Astrocyte (in vitro differentiated cells and primary cell): ENCODE data around the gene VDR. TPM values are rescaled to one million over a fixed set of nuclear protein-coding genes. Genes with fewer than 3 reads are reported as not detected.

Source experiments
- DNase-seq: peaks from one replicate; pipeline ENCODE4 v3.0.0-alpha.2; 2010; ENCODE audit warnings: low read depth
- FAIRE-seq: peaks from 2 replicates; lab custom pipeline; 2011; peaks lifted over from hg19 to GRCh38; lab: Jason Lieb, UNC
- H2AFZ ChIP-seq: 2 replicates; pipeline ENCODE4 v1.6.0; 2012; ENCODE audit warnings: low read depth, low read length, inconsistent platforms
- H3K27ac ChIP-seq: 2 replicates; pipeline ENCODE4 v1.5.1; 2011; ENCODE audit warnings: low read depth, low read length, inconsistent platforms
- H3K27me3 ChIP-seq: 2 replicates; pipeline ENCODE4 v1.6.0; 2011; ENCODE audit warnings: low read length, inconsistent platforms; ENCODE audit not compliant: insufficient read depth
- H3K36me3 ChIP-seq: 2 replicates; pipeline ENCODE4 v1.5.1; 2011; ENCODE audit warnings: low read length, inconsistent platforms; ENCODE audit not compliant: insufficient read depth
- H3K4me1 ChIP-seq: 2 replicates; pipeline ENCODE4 v1.5.1; 2011; ENCODE audit warnings: low read length, inconsistent platforms; ENCODE audit not compliant: insufficient read depth
- H3K4me2 ChIP-seq: 2 replicates; pipeline ENCODE4 v1.6.0; 2012; ENCODE audit warnings: low read length, inconsistent platforms
- H3K4me3 ChIP-seq: 2 replicates; pipeline ENCODE4 v1.5.1; 2011; ENCODE audit warnings: low read depth, mild to moderate bottlenecking, low read length, inconsistent platforms; ENCODE audit not compliant: insufficient read depth
- H3K79me2 ChIP-seq: 2 replicates; pipeline ENCODE4 v1.6.0; 2012; ENCODE audit warnings: mild to moderate bottlenecking, low read length, inconsistent platforms; ENCODE audit not compliant: insufficient read depth
- H3K9ac ChIP-seq: 2 replicates; pipeline ENCODE4 v1.6.0; 2012; ENCODE audit warnings: mild to moderate bottlenecking, low read length, inconsistent platforms
- H3K9me3 ChIP-seq: 2 replicates; pipeline ENCODE4 v1.5.1; 2012; ENCODE audit warnings: low read depth, mild to moderate bottlenecking, low read length, inconsistent platforms; ENCODE audit not compliant: insufficient read depth
- H4K20me1 ChIP-seq: 2 replicates; pipeline ENCODE4 v1.6.0; 2012; ENCODE audit warnings: low read length, inconsistent platforms; ENCODE audit not compliant: insufficient read depth
- H3K27ac Mint-ChIP-seq: one replicate; pipeline ENCODE4 v1.8.0; 2021; ENCODE audit warnings: mild to moderate bottlenecking, mixed read lengths; ENCODE audit not compliant: unreplicated experiment
- H3K27me3 Mint-ChIP-seq: one replicate; pipeline ENCODE4 v1.8.0; 2021; ENCODE audit warnings: low read depth, mixed read lengths; ENCODE audit not compliant: unreplicated experiment
- H3K36me3 Mint-ChIP-seq: one replicate; pipeline ENCODE4 v1.8.0; 2021; ENCODE audit warnings: low read depth, mixed read lengths; ENCODE audit not compliant: unreplicated experiment
- H3K4me1 Mint-ChIP-seq: one replicate; pipeline ENCODE4 v1.8.0; 2021; ENCODE audit warnings: low read depth, mixed read lengths; ENCODE audit not compliant: unreplicated experiment
- H3K4me3 Mint-ChIP-seq: one replicate; pipeline ENCODE4 v1.8.0; 2021; ENCODE audit warnings: mild to moderate bottlenecking, moderate library complexity, mixed read lengths; ENCODE audit not compliant: unreplicated experiment
- H3K9me3 Mint-ChIP-seq: one replicate; pipeline ENCODE4 v1.8.0; 2021; ENCODE audit warnings: mild to moderate bottlenecking, mixed read lengths; ENCODE audit not compliant: unreplicated experiment
- CTCF ChIP-seq: IDR thresholded peaks from 2 replicates; pipeline ENCODE4 v1.5.1; 2011; ENCODE audit warnings: low read depth, mild to moderate bottlenecking, inconsistent platforms, low read length, moderate library complexity; ENCODE audit not compliant: insufficient read depth
- EZH2 ChIP-seq: IDR thresholded peaks from 2 replicates; pipeline ENCODE4 v1.6.1; 2012; ENCODE audit warnings: mild to moderate bottlenecking, low read length, inconsistent platforms; ENCODE audit not compliant: insufficient read depth
- total RNA-seq: library from RNA; stranded (reverse); gene quantifications from 2 replicates; pipeline ENCODE4 v1.2.1, GENCODE V29; 2021

VDR gene
- total RNA-seq, 1 donor from 2014 or later, result 6.6 TPM

GRCh38 chr12:47839214-47839876 lies 65.4 kb downstream of the VDR start:
- no peaks in the 10 kb centered on the region for H4K20me1 ChIP-seq
- no peak overlapping the region for H3K4me3 ChIP-seq
- H3K27me3 Mint-ChIP-seq, result peaks cover 19% of the 10 kb centered on the region
- peaks cover 9% of the 10 kb centered on the region for H3K4me1 ChIP-seq
- no peaks in the 10 kb centered on the region for H3K9me3 Mint-ChIP-seq
- TF ChIP-seq EZH2 (no peak), CTCF (no peak)
- peaks cover 4% of the 10 kb centered on the region for H3K36me3 Mint-ChIP-seq
- no peaks in the 10 kb centered on the region for H3K79me2 ChIP-seq
- no peak overlapping the region for H3K4me3 Mint-ChIP-seq
- DNase-seq, result no peak
- H3K4me2 ChIP-seq, result no peak overlapping the region
- no peak overlapping the region for H3K27ac Mint-ChIP-seq
- peaks cover 3% of the 10 kb centered on the region for H3K27me3 ChIP-seq
- no peak overlapping the region for H3K27ac ChIP-seq
- H3K9me3 ChIP-seq, result no peaks in the 10 kb centered on the region
- H2AFZ ChIP-seq, result no peak overlapping the region
- H3K9ac ChIP-seq, result no peak overlapping the region
- H3K4me1 Mint-ChIP-seq, result peaks cover 29% of the 10 kb centered on the region
- no peak for FAIRE-seq
- no peaks in the 10 kb centered on the region for H3K36me3 ChIP-seq

- Mint-ChIP-seq H3K9me3 (no peaks in the 10 kb centered on the region), H3K4me1 (peaks cover 27% of the 10 kb centered on the region), H3K36me3 (peaks cover 4% of the 10 kb centered on the region), H3K27me3 (peaks cover 19% of the 10 kb centered on the region), H3K4me3 (no peak overlapping the region), H3K27ac (no peak overlapping the region)
- peaks cover 5% of the 10 kb centered on the region for H3K4me1 ChIP-seq
- H3K79me2 ChIP-seq, result no peaks in the 10 kb centered on the region
- H3K27me3 ChIP-seq, result peaks cover 3% of the 10 kb centered on the region
- H3K9ac ChIP-seq, result no peak overlapping the region
- no peaks in the 10 kb centered on the region for H3K36me3 ChIP-seq
- H4K20me1 ChIP-seq, result no peaks in the 10 kb centered on the region
- H3K4me3 ChIP-seq, result no peak overlapping the region
- TF ChIP-seq EZH2, result no peak
- peak; percentile 36 for TF ChIP-seq CTCF
- H3K4me2 ChIP-seq, result no peak overlapping the region
- no peak for DNase-seq
- FAIRE-seq, result no peak
- H3K27ac ChIP-seq, result no peak overlapping the region
- H2AFZ ChIP-seq, result no peak overlapping the region
- H3K9me3 ChIP-seq, result no peaks in the 10 kb centered on the region
Observed at GRCh38 chr12:47838286-47838931, 66.4 kb downstream of the VDR start.
